Right renal cortex interstitium (tissue), 3 donors: ENCODE results near the gene IGF2BP2. TPM values are rescaled to one million over a fixed set of nuclear protein-coding genes. Genes with fewer than 3 reads are reported as not detected.
"Not testable (repeated sequence)": the region's sequence is repeated elsewhere in the genome, so short reads cannot be mapped to it uniquely, and the experiment has no call there.

ENCODE experiments used
- DNase-seq, 3 donors: peaks; one replicate each; pipeline ENCODE4 v3.0.0-alpha.2; 2013; ENCODE audit warnings: low read depth in 3 of 3, low spot score in 2 of 3
- polyA plus RNA-seq, 3 donors: library from polyadenylated mRNA; unstranded; fragments of 120-200 nt; gene quantifications; one replicate each; pipeline ENCODE4 v1.2.1, GENCODE V29; 2013; ENCODE audit not compliant: insufficient read length in 3 of 3

The IGF2BP2 gene
- 10 to 100 TPM; 82.4 to 86.8 (median 83.7) TPM for polyA plus RNA-seq

GRCh38 chr3:185825006-185825638, at the start of gene IGF2BP2:
IGF2BP2 (minus strand) TSS chr3:185825042; CDS start chr3:185824960, 82 bp downstream.
- DNase-seq: peak in 2 of 3 donors; percentile 49 to 71

GRCh38 chr3:185874119-185874518, 49.3 kb upstream of the IGF2BP2 start:
- DNase-seq: no peak

- DNase-seq: no peak
These were observed 42.8 kb upstream of the IGF2BP2 start for GRCh38 chr3:185867650-185868049.

- DNase-seq: no peak
These were observed 42.2 kb upstream of the IGF2BP2 start for GRCh38 chr3:185866995-185867394.

GRCh38 chr3:185866555-185866954, 41.7 kb upstream of the IGF2BP2 start:
- no peak for DNase-seq

- DNase-seq: no peak
These were observed 40.4 kb upstream of the IGF2BP2 start for GRCh38 chr3:185865247-185865646.

- no peak for DNase-seq
These were observed 39.9 kb upstream of the IGF2BP2 start for GRCh38 chr3:185864767-185865166.

- no peak for DNase-seq
These were observed 38.1 kb upstream of the IGF2BP2 start for GRCh38 chr3:185862920-185863319.

- DNase-seq: no peak
These were observed 34.6 kb upstream of the IGF2BP2 start for GRCh38 chr3:185859294-185859972.

- no peak for DNase-seq
These were observed 33.8 kb upstream of the IGF2BP2 start for GRCh38 chr3:185858502-185859225.

- DNase-seq: no peak
These were observed 32.4 kb upstream of the IGF2BP2 start for GRCh38 chr3:185857208-185857607.

GRCh38 chr3:185856652-185857051, 31.8 kb upstream of the IGF2BP2 start:
- no peak for DNase-seq

GRCh38 chr3:185853771-185854170, 28.9 kb upstream of the IGF2BP2 start:
- DNase-seq: not testable (repeated sequence)

GRCh38 chr3:185852635-185853034, 27.8 kb upstream of the IGF2BP2 start:
- DNase-seq: no peak

- no peak for DNase-seq
These were observed 27.1 kb upstream of the IGF2BP2 start for GRCh38 chr3:185851959-185852358.

GRCh38 chr3:185851046-185851445, 26.2 kb upstream of the IGF2BP2 start:
- no peak for DNase-seq

GRCh38 chr3:185847506-185847905, 22.7 kb upstream of the IGF2BP2 start:
- DNase-seq: no peak

GRCh38 chr3:185846037-185846436, 21.2 kb upstream of the IGF2BP2 start:
- no peak for DNase-seq

- no peak for DNase-seq
These were observed 19.2 kb upstream of the IGF2BP2 start for GRCh38 chr3:185844051-185844450.

- no peak for DNase-seq
These were observed 18.8 kb upstream of the IGF2BP2 start for GRCh38 chr3:185843635-185844034.

GRCh38 chr3:185843126-185843525, 18.3 kb upstream of the IGF2BP2 start:
- DNase-seq: no peak

- DNase-seq: no peak
These were observed 17.4 kb upstream of the IGF2BP2 start for GRCh38 chr3:185842241-185842640.
